GM19023 (cell line): ENCODE measurements around the gene SPATA22.
"Not testable (repeated sequence)": the region's sequence is repeated elsewhere in the genome, so short reads cannot be mapped to it uniquely, and the experiment has no call there.

ENCODE experiments used
- ATAC-seq: cut with Tn5 transposase; IDR thresholded peaks from one replicate; pipeline ENCODE4 v1.9.1; 2021; ENCODE audit warnings: mild to moderate bottlenecking, moderate library complexity; ENCODE audit not compliant: unreplicated experiment

SPATA22 gene

GRCh38 chr17:3475251-3475685, 3.6 kb upstream of the SPATA22 start:
- no peak for ATAC-seq

- no peak for ATAC-seq
Measured at GRCh38 chr17:3474212-3474611, 2.6 kb upstream of the SPATA22 start.

GRCh38 chr17:3472137-3472536, 518 bp upstream of the SPATA22 start:
- ATAC-seq, result no peak

GRCh38 chr17:3469529-3469928, 2.1 kb downstream of the SPATA22 start:
- no peak for ATAC-seq

GRCh38 chr17:3466355-3466754, 5.3 kb downstream of the SPATA22 start:
- not testable (repeated sequence) for ATAC-seq

GRCh38 chr17:3448059-3448665, 23.5 kb downstream of the SPATA22 start:
- no peak for ATAC-seq

- no peak for ATAC-seq
Measured at GRCh38 chr17:3447625-3448024, 24.0 kb downstream of the SPATA22 start.

GRCh38 chr17:3440451-3440850, 31.2 kb downstream of the SPATA22 start:
- ATAC-seq, result no peak

GRCh38 chr17:3438368-3438767, 33.3 kb downstream of the SPATA22 start:
- ATAC-seq, result no peak

- ATAC-seq, result no peak
Measured at GRCh38 chr17:3433741-3434140, 37.9 kb downstream of the SPATA22 start, which contains the start of gene OR1E2. TSS of gene OR1E2 (minus strand) at chr17:3433841. CDS start at chr17:3433841, 0 bp downstream.

- not testable (repeated sequence) for ATAC-seq
Measured at GRCh38 chr17:3433215-3433614, 38.4 kb downstream of the SPATA22 start.

- ATAC-seq, result no peak
Measured at GRCh38 chr17:3418222-3418621, 53.4 kb downstream of the SPATA22 start.

GRCh38 chr17:3415610-3416009, 56.0 kb downstream of the SPATA22 start:
- ATAC-seq, result no peak

GRCh38 chr17:3412216-3412615, 59.4 kb downstream of the SPATA22 start:
- not testable (repeated sequence) for ATAC-seq

GRCh38 chr17:3411070-3411469, 60.5 kb downstream of the SPATA22 start, which contains the start of gene OR3A3:
TSS of gene OR3A3 (plus strand) at chr17:3411370.
- no peak for ATAC-seq

- ATAC-seq, result not testable (repeated sequence)
Measured at GRCh38 chr17:3403856-3404255, 67.8 kb downstream of the SPATA22 start.

GRCh38 chr17:3401786-3402185, 69.8 kb downstream of the SPATA22 start:
- ATAC-seq, result no peak

- ATAC-seq, result no peak
Measured at GRCh38 chr17:3400055-3400454, 71.6 kb downstream of the SPATA22 start.

GRCh38 chr17:3398310-3398709, 73.3 kb downstream of the SPATA22 start, which contains the start of gene OR1E1:
TSS of gene OR1E1 (minus strand) at chr17:3398410. CDS start at chr17:3398410, 0 bp downstream.
- ATAC-seq, result no peak

- not testable (repeated sequence) for ATAC-seq
Measured at GRCh38 chr17:3397801-3398200, 73.8 kb downstream of the SPATA22 start.
